Measurements from ENCODE around the gene DTWD2.

The DTWD2 gene

DNA sequence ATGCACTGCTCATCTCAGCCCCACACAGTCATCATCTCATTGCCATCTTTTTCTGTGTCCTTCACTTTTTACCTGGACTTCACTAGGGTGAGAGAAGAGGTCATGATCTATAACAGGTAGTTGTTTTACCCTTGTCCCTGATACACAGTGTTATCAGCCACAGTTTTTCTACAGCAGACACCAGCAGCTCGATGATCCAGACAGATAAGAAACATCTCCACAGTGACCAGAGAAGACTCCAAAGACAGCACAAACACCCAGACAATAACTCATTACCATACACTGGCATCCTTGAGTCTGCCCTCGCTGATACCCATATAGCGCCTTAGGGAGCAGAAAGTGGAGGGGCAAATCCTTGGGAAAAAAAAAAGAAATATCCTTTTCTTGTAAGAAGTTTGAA, 194.1 kb downstream of the DTWD2 start:
- WGBS, 2 experiments = 97 to 100% methylated on average over 2 to 3 of the region's 3 CpGs
- H3K27ac ChIP-seq (ENCODE audit: insufficient read depth, low read depth, low read length, poor library complexity, severe bottlenecking) = no peak overlapping the region
- peaks cover 6% of the 10 kb centered on the region for H3K4me1 ChIP-seq (ENCODE audit: control insufficient read depth, insufficient read depth, low read length)
- H3K9me3 ChIP-seq (ENCODE audit: control insufficient read depth, low read length) = no peaks in the 10 kb centered on the region
- no peaks in the 10 kb centered on the region for H3K27me3 ChIP-seq (ENCODE audit: control insufficient read depth, insufficient read depth, low read length, poor library complexity, severe bottlenecking)
- no peak overlapping the region for H3K4me3 ChIP-seq (ENCODE audit: insufficient read depth, low read depth, low read length)
- H3K36me3 ChIP-seq (ENCODE audit: control insufficient read depth, insufficient read depth, low read length) = no peaks in the 10 kb centered on the region

DNA sequence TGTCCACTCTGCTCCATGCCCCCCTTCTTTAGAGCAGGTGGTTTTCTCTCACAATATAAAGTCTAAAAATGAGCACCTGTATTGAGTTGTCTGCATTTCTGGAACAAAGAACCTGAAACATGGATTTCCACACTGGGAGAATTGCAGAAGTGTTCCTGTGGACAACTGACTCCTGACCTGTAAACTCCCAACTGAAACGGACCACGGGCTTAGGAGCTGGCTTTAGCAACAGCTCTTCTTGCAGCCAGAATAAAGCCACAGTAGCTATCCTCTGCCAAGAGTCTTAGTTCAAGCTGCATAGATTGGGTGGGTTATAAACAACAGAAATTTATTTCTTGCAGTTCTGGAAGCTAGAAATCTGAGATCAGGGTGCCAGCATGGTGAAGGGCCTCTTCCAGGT, 194.7 kb downstream of the DTWD2 start:
- no peak overlapping the region for H3K4me3 ChIP-seq (ENCODE audit: insufficient read depth, low read depth, low read length)
- no peak overlapping the region for H3K27ac ChIP-seq (ENCODE audit: insufficient read depth, low read depth, low read length, poor library complexity, severe bottlenecking)
- 89 to 93% methylated on average over 2 of the region's 2 CpGs for WGBS, 2 experiments
- H3K36me3 ChIP-seq (ENCODE audit: control insufficient read depth, insufficient read depth, low read length) = no peaks in the 10 kb centered on the region
- no peaks in the 10 kb centered on the region for H3K9me3 ChIP-seq (ENCODE audit: control insufficient read depth, low read length)
- peaks cover 6% of the 10 kb centered on the region for H3K4me1 ChIP-seq (ENCODE audit: control insufficient read depth, insufficient read depth, low read length)
- H3K27me3 ChIP-seq (ENCODE audit: control insufficient read depth, insufficient read depth, low read length, poor library complexity, severe bottlenecking) = no peaks in the 10 kb centered on the region

DNA sequence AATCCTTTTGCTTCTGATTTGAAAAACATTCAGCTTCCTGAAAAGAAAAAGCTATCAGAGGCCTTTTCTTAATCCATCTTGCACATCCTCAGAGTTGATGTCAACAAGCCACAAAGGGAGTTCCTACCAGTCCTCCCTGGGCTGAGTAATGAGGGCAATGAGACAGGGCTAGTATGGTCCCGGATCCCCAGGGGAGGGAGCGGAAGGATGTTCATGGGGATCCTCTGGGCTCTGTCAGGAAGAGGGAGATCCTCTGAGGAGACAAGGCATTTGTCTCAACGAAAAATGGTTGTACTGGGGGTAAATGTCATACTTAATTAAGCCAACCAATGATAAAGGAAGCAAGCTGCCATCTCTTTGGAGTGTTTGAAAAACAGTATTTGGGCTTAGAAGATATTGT, 195.3 kb downstream of the DTWD2 start:
- 82 to 88% methylated on average over 3 of the region's 3 CpGs for WGBS, 2 experiments
- H3K4me3 ChIP-seq (ENCODE audit: insufficient read depth, low read depth, low read length) = no peak overlapping the region
- no peaks in the 10 kb centered on the region for H3K36me3 ChIP-seq (ENCODE audit: control insufficient read depth, insufficient read depth, low read length)
- H3K27ac ChIP-seq (ENCODE audit: insufficient read depth, low read depth, low read length, poor library complexity, severe bottlenecking) = no peak overlapping the region
- no peaks in the 10 kb centered on the region for H3K27me3 ChIP-seq (ENCODE audit: control insufficient read depth, insufficient read depth, low read length, poor library complexity, severe bottlenecking)
- H3K9me3 ChIP-seq (ENCODE audit: control insufficient read depth, low read length) = no peaks in the 10 kb centered on the region
- peaks cover 6% of the 10 kb centered on the region for H3K4me1 ChIP-seq (ENCODE audit: control insufficient read depth, insufficient read depth, low read length)

- Histone ChIP-seq H3K27me3 (ENCODE audit: control insufficient read depth, insufficient read depth, low read length, poor library complexity, severe bottlenecking) (no peaks in the 10 kb centered on the region), H3K36me3 (ENCODE audit: control insufficient read depth, insufficient read depth, low read length) (no peaks in the 10 kb centered on the region), H3K4me1 (ENCODE audit: control insufficient read depth, insufficient read depth, low read length) (peaks cover 6% of the 10 kb centered on the region), H3K4me3 (ENCODE audit: insufficient read depth, low read depth, low read length) (no peak overlapping the region), H3K9me3 (ENCODE audit: control insufficient read depth, low read length) (no peaks in the 10 kb centered on the region), H3K27ac (ENCODE audit: insufficient read depth, low read depth, low read length, poor library complexity, severe bottlenecking) (no peak overlapping the region)
- WGBS, 2 experiments = 51 to 52% methylated on average over 7 of the region's 7 CpGs
Observed at GRCh38 chr5:118791926-118792734, 196.2 kb downstream of the DTWD2 start.

GRCh38 chr5:118789366-118789765, 199.0 kb downstream of the DTWD2 start:
- no peak overlapping the region for H3K4me3 ChIP-seq (ENCODE audit: insufficient read depth, low read depth, low read length)

DNA sequence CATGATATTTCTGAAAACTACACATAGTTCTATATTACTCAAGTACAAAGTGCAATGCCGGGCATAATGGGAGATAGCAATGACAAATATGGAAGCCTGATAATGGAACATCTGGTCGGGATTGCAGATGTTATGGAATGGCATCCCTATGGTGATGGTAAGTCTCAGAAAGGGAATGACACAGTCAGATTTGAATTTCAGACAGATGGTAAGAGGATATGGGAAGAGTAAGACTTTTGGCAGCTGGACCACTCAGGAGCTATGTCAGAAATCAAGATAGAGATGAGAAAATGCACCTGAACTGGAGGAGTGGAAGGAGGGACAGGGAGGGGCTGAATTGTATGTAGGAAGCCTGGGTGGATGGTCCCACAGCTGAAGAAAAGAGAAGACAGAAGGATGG, 200.0 kb downstream of the DTWD2 start:
- H3K36me3 ChIP-seq (ENCODE audit: control insufficient read depth, insufficient read depth, low read length) = no peaks in the 10 kb centered on the region
- H3K9me3 ChIP-seq (ENCODE audit: control insufficient read depth, low read length) = no peaks in the 10 kb centered on the region
- peaks cover 6% of the 10 kb centered on the region for H3K4me1 ChIP-seq (ENCODE audit: control insufficient read depth, insufficient read depth, low read length)
- H3K27ac ChIP-seq (ENCODE audit: insufficient read depth, low read depth, low read length, poor library complexity, severe bottlenecking) = no peak overlapping the region
- H3K4me3 ChIP-seq (ENCODE audit: insufficient read depth, low read depth, low read length) = no peak overlapping the region
- H3K27me3 ChIP-seq (ENCODE audit: control insufficient read depth, insufficient read depth, low read length, poor library complexity, severe bottlenecking) = no peaks in the 10 kb centered on the region
- 96 to 99% methylated on average over 2 of the region's 2 CpGs for WGBS, 2 experiments

More at GRCh38 chr5:118789366-118789765, 199.0 kb downstream of the DTWD2 start:
- peaks cover 6% of the 10 kb centered on the region for H3K4me1 ChIP-seq (ENCODE audit: control insufficient read depth, insufficient read depth, low read length)
- no peaks in the 10 kb centered on the region for H3K36me3 ChIP-seq (ENCODE audit: control insufficient read depth, insufficient read depth, low read length)
- H3K27ac ChIP-seq (ENCODE audit: insufficient read depth, low read depth, low read length, poor library complexity, severe bottlenecking) = no peak overlapping the region
- H3K9me3 ChIP-seq (ENCODE audit: control insufficient read depth, low read length) = no peaks in the 10 kb centered on the region
- no peaks in the 10 kb centered on the region for H3K27me3 ChIP-seq (ENCODE audit: control insufficient read depth, insufficient read depth, low read length, poor library complexity, severe bottlenecking)
